ENCODE measurements around the gene HIRA. TPM values are rescaled to one million over a fixed set of nuclear protein-coding genes. Genes with fewer than 3 reads are reported as not detected.

The HIRA gene
- total and polyA plus RNA-seq, 9 of the 15 experiments (the other 6 are each of a cell fraction or from before 2014, with no cell fraction given), result 0.96 to 132 (median 58.4) TPM

- peak; percentile 61; the same call in 1 of the 2 replicates for TF ChIP-seq ZNF592 (IDR thresholded peaks at IDR 0.05)
- peak; percentile 79 for TF ChIP-seq L3MBTL2 (IDR thresholded peaks at IDR 0.05)
- TF ChIP-seq, protein P1, sequence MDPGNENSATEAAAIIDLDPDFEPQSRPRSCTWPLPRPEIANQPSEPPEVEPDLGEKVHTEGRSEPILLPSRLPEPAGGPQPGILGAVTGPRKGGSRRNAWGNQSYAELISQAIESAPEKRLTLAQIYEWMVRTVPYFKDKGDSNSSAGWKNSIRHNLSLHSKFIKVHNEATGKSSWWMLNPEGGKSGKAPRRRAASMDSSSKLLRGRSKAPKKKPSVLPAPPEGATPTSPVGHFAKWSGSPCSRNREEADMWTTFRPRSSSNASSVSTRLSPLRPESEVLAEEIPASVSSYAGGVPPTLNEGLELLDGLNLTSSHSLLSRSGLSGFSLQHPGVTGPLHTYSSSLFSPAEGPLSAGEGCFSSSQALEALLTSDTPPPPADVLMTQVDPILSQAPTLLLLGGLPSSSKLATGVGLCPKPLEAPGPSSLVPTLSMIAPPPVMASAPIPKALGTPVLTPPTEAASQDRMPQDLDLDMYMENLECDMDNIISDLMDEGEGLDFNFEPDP (CRISPR knock-in tag; IDR thresholded peaks at IDR 0.05), result no peak
- peak; percentile 34; the same call in 1 of the 2 replicates for TF ChIP-seq SAFB (IDR thresholded peaks at IDR 0.05; ENCODE audit: borderline replicate concordance, low read depth, low read length)
- TF ChIP-seq PCBP1 (IDR thresholded peaks at IDR 0.05; ENCODE audit: low read depth, low read length, poor library complexity, severe bottlenecking), result peak; percentile 96
- TF ChIP-seq SIN3B (IDR thresholded peaks at IDR 0.05; ENCODE audit: low read depth), result peak; percentile 86
- TF ChIP-seq ZBTB7A (IDR thresholded peaks at IDR 0.05; ENCODE audit: borderline replicate concordance, control insufficient read depth, low read depth, low read length), result peak; percentile 94
- 0 out of 2 replicates have a peak, but pooled peaks have one; percentile 70 for TF ChIP-seq NR4A1 (CRISPR knock-in tag; IDR thresholded peaks at IDR 0.05)
- peak; percentile 85 for TF ChIP-seq NR4A1 (tag; IDR thresholded peaks at IDR 0.05)
- TF ChIP-seq, protein P2, sequence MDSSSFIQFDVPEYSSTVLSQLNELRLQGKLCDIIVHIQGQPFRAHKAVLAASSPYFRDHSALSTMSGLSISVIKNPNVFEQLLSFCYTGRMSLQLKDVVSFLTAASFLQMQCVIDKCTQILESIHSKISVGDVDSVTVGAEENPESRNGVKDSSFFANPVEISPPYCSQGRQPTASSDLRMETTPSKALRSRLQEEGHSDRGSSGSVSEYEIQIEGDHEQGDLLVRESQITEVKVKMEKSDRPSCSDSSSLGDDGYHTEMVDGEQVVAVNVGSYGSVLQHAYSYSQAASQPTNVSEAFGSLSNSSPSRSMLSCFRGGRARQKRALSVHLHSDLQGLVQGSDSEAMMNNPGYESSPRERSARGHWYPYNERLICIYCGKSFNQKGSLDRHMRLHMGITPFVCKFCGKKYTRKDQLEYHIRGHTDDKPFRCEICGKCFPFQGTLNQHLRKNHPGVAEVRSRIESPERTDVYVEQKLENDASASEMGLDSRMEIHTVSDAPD (CRISPR knock-in tag; IDR thresholded peaks at IDR 0.05), result no peak
- peak; percentile 90 for TF ChIP-seq SAP30 (IDR thresholded peaks at IDR 0.05; ENCODE audit: borderline replicate concordance, insufficient read depth, low read depth, low read length, poor library complexity, severe bottlenecking)
- 0 out of 4 replicates have a peak, but pooled peaks of 1 of the 2 experiments have one; percentile 11 for TF ChIP-seq TRIM24 (IDR thresholded peaks at IDR 0.05)
- no peak for TF ChIP-seq MEF2D (tag; conservative IDR thresholded peaks at IDR 0.05; ENCODE audit: low read depth)
- TF ChIP-seq UBTF (IDR thresholded peaks at IDR 0.05; ENCODE audit: borderline replicate concordance in 1 of 2, low read depth in 2 of 2, low read length in 2 of 2), result peak in 1 of 2 experiments; percentile 92
- no peak for TF ChIP-seq ZNF79 (CRISPR knock-in tag; IDR thresholded peaks at IDR 0.05; ENCODE audit: low read depth)
These were observed 140.3 kb downstream of the HIRA start (continued) for GRCh38 chr22:19291218-19291579.
